ENCODE results near the gene MTCL1.

Gene MTCL1

GRCh38 chr18:8713691-8714090, 8.3 kb downstream of the MTCL1 start:
- DNase-seq (ENCODE audit: low spot score): no peak

DNA sequence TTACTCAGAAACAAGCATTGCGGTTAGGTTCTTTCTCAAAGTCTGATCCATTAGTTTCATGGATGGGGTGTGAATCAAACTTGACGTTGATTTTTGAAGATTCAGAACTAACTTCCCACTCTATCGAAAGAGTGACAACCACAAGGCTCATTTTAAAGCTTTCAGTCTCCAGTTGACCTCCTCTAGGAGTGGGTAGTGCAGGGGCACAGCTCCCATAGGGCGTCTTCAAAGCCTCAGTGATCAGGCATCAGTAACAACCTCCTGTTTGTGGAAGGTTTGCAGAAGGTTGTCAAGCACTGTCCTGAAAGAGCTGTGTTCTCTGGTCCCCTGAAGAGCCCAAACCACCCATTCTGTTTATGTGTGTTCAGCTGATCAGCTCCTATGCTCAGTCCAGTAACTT, 10.2 kb downstream of the MTCL1 start:
- DNase-seq (ENCODE audit: low spot score): no peak

GRCh38 chr18:8717011-8717770, 11.8 kb downstream of the MTCL1 start:
- DNase-seq (ENCODE audit: low spot score): no peak

DNA sequence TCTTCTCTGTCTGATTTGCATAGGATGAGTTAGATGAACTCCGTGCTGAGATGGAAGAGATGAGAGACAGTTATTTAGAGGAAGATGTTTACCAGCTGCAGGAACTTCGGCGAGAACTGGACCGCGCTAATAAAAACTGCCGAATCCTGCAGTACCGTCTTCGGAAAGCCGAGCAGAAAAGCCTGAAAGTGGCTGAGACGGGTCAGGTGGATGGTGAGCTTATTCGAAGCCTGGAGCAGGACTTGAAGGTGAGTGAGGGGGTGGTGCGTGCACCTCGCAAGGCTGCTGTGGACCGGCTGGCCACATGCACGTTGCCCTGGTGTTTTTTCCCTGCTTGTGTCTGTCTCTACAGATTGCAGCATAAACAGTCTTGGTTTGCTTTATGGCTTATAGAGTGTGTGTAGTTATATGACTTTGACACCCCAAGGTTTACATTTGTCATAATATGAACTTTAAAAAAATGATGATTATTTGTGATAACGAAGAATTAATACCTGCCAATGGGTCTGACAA, 13.1 kb downstream of the MTCL1 start:
- no peak for DNase-seq (ENCODE audit: low spot score)

GRCh38 chr18:8719192-8719591, 13.8 kb downstream of the MTCL1 start:
- DNase-seq (ENCODE audit: low spot score): no peak

GRCh38 chr18:8720141-8720540, 14.8 kb downstream of the MTCL1 start:
- DNase-seq (ENCODE audit: low spot score): no peak

- no peak for DNase-seq (ENCODE audit: low spot score)
These were observed 15.8 kb downstream of the MTCL1 start for GRCh38 chr18:8721094-8721669.

DNA sequence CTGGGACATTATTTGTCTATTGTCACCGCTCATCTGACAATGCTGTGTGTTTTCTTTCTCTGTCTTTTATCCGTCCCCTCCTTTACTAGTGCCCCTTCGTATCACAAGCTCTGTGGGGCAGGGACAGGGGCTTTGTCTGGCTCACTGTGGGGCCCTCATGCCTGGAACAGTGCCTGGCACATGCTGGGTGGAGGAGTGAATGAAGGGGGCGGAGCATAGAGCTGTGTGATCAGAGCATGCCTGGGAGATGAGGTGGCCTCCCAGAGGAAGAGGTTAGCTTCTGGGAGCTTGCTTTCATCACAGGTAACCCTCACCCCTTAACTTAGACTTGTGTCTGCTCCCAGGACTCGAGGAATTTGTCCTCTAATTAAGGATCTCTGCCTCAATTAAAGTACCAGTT, 16.4 kb downstream of the MTCL1 start:
- DNase-seq (ENCODE audit: low spot score): no peak

- no peak for DNase-seq (ENCODE audit: low spot score)
These were observed 17.8 kb downstream of the MTCL1 start for GRCh38 chr18:8722946-8723820.

DNA sequence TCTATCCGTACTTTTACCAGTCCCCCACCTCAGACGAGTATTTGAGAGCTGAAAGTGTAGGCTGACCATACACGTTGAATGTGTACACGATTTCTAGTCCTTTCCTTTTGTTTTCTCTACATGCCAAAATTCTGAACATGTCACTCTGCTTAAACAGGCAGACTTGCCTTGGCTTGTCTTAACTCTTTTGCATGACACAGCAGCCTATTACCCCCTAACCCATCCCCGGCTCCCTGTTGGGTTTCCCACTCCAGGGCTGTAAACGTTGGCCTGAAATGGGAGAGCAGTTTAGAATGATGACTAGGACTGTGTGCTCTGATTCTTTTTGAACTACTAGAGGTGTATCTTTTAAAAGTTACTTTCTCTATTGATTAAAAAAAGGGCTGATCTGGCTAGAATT, 19.1 kb downstream of the MTCL1 start:
- DNase-seq (ENCODE audit: low spot score): no peak

- DNase-seq (ENCODE audit: low spot score): no peak
These were observed 20.9 kb downstream of the MTCL1 start for GRCh38 chr18:8726281-8726680.

- no peak for DNase-seq (ENCODE audit: low spot score)
These were observed 21.8 kb downstream of the MTCL1 start for GRCh38 chr18:8726963-8727705.

DNA sequence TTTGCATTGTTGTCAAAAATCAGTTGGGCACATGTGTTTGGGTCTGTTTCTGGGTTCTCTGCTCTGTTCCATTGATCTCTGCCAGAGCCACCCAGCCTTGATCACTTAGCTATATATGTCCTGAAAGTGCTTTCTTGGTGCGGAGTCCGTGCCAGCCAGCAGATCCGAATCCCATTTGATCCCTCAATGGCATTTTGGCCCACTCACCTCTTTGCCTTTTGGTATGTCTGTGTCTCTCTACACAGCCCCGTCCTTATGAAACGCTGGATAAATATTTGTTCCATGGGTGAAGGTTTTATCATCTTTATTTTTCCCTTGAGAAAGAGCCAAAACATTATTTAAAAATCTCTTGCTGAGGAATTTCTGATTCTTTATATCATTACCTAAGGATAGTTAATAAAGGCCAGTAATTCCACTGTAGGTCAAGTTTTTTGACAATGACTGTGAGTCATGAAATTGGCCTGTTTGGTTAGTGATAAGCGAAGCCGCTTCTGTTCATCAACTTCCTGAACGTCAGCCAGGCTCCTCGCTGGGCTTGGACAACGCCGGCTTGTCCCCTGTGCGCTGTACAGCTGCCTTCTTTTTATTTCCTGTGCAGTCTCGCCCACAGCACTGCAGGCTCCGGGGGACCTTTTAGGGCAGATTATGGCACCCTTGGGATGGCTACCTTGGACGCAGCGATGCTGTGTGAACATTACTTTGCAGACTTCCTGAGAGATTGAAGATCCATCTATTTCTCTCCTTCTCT, 24.9 kb downstream of the MTCL1 start:
- DNase-seq (ENCODE audit: low spot score): no peak

DNA sequence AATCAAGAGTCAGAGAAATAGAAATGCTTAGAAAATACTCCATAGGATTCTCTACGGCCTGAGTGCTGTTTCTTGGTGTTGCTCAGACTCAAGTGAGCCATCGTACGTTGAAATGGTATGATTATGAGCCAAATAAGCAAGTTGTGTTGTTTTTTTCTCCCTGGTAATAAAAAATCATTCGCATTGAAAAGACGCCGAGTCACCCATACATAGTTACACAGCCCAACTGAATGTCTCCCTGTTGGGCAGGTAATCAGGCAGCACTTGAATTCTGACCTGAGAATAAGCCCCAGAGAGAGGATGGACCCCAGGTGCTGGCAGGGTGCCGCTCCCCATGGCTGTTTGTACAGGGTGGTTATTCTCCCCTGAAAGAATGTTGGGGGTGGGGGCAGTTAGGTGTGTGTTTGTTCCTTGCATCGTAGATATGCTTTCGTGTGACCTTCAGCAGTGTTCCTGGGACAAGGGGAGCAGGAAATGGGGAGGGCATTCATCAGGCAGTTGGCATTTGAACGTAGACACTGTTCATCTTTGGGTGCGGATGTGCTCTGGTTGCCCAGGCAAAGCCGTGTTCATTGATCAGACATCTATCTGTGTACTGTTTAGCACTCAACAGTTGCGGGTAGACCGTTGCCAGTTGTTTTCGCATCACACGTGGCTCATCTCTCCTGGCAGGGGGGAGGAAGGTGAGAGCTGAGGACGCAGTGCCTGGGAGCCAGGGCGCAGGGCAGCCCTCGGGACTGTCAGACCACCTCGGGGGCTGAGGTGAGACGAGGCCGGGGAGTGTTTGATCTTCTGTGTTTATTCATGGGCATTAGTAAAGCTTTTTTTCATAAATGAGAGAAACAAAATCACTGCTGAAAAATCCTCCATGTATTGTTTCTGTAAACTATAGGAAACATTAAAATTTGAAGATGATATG, 27.3 kb downstream of the MTCL1 start:
- no peak for DNase-seq (ENCODE audit: low spot score)

DNA sequence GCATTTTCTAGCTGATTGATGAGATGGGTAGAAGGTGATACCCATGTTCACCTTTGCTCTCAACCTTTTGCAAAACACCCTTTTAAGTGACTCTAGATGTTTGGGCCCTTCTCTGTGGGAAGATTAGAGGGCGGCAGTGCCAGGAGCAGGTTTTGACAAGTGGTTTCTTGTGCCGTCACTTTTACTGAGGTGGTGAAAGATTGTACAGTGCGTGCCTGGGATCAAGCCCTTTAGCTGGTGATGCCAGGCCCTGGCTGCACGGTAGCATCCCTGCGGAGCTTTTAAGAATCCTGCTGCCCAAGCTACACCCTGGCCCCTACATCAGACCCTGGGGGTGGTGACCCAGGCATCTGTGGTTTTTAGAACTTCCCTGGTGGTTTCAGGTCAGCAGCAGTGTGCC, 29.1 kb downstream of the MTCL1 start:
- no peak for DNase-seq (ENCODE audit: low spot score)

- DNase-seq (ENCODE audit: low spot score): no peak
These were observed 29.9 kb downstream of the MTCL1 start for GRCh38 chr18:8735274-8735673.

DNA sequence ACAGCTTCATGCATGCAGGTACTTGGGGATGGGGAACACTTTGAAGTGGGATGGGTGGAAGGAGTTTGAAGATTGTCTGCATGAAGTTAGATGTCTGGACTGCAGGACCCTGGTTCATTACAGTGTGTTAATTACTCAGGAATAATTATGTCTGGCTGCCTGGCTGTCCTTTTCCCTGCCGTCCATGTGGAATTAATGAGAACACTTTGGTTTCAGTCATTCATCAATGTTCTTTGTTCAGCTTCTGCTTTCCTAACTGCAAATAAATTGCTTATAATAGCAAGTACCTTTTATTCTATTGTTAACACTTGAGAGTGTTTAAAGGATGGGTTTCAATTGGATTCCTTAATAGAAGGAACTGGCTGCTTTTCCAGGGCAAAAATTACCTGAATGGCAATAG, 35.8 kb downstream of the MTCL1 start:
- DNase-seq (ENCODE audit: low spot score): no peak

DNA sequence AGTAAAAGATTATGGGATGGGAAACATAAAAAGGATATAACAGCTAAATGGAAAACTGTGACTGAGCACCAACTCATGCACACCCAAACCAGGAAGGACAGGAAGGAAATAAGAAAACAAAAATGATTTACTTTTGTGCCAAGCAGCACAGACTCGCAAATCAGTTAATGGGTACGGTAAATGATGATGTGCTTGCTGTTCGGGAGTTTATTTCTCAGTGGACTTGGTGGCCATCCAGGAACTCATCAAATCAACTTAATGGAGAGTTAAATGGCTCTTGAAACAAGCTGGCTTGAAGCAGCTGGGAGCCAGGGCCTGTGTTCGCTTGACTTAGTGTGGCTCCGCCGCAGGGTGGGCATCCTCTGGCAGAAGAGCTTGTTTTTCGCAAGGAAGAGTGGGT, 36.2 kb downstream of the MTCL1 start:
- DNase-seq (ENCODE audit: low spot score): no peak

DNA sequence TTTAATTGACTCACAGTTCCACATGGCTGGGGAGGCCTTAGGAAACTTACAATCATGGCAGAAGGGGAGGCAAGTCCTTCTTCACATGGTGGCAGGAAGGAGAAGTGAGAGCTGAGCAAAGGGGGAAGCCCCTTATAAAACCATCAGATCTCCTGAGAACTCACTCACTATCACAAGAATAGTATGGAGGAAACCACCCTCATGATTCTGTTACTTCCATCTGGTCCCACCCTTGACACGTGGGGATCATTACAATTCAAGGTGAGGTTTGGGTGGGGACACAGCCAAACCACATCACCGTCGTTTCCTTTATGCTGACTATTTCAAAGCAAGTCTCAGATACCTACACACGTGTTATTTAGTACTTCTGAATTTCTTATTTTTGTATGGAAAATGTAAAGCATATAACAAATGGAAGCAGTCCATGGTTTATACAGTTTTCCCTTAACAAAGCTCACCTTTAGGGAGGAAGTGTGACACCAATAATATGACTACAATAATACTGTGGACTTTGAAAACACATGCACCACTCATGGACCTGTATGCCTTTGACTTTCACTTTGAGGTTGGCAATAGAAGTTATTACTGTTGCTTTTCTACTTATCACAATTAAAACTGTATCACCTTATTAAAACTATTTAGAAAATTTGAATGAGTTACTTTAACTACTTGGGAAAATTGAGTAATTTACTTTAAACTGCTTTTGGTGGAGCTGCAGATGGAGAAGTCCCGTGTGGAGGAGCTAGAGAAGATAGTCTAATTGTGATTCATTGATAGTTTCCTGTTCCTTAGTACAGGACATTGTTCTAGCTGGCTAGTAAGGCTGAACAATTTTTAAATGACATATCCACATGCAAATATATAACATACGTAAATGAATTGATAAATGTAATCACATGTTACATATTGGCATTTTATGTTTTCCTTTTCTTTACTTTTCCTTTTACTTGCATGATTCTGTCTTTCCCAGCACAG, 37.3 kb downstream of the MTCL1 start:
- no peak for DNase-seq (ENCODE audit: low spot score)

All from germinal center (tissue), 1 donor.